Measurements from ENCODE around the gene NXF3.

DNA sequence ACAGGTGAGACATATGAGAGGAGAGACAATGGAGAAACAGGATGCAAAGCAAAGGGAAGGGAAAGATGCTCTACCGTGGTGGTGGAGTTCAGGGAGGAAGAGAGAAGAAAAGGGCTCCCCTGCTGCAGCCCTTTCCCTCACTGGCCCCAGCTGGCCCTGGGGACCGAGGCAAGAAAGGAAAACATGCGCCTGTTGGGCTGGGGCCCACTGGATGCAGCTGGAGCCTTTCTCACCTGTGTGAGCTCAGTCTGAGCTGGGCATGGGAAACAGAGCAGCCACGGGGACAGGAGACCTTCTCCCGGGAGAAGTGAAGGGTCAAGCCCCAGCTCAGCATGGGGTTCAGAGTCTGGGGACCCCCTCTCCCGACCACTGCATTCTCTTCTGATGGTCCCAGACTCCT, 11.9 kb downstream of the NXF3 start:
- TF ChIP-seq POLR2A (IDR thresholded peaks at IDR 0.05) = no peak
- TF ChIP-seq, protein P1, sequence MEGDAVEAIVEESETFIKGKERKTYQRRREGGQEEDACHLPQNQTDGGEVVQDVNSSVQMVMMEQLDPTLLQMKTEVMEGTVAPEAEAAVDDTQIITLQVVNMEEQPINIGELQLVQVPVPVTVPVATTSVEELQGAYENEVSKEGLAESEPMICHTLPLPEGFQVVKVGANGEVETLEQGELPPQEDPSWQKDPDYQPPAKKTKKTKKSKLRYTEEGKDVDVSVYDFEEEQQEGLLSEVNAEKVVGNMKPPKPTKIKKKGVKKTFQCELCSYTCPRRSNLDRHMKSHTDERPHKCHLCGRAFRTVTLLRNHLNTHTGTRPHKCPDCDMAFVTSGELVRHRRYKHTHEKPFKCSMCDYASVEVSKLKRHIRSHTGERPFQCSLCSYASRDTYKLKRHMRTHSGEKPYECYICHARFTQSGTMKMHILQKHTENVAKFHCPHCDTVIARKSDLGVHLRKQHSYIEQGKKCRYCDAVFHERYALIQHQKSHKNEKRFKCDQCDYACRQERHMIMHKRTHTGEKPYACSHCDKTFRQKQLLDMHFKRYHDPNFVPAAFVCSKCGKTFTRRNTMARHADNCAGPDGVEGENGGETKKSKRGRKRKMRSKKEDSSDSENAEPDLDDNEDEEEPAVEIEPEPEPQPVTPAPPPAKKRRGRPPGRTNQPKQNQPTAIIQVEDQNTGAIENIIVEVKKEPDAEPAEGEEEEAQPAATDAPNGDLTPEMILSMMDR (IDR thresholded peaks at IDR 0.05) = no peak
